ENCODE measurements around the gene FYB2. TPM values are rescaled to one million over a fixed set of nuclear protein-coding genes. Genes with fewer than 3 reads are reported as not detected.

Gene FYB2
- total RNA-seq, 1 donor from 2014 or later, result not detected

- Mint-ChIP-seq H3K4me1 (ENCODE audit: unreplicated experiment) (peaks cover 4% of the 10 kb centered on the region), H3K36me3 (ENCODE audit: unreplicated experiment) (no peaks in the 10 kb centered on the region), H3K27ac (ENCODE audit: unreplicated experiment) (no peak overlapping the region), H3K27me3 (ENCODE audit: unreplicated experiment) (peaks cover 7% of the 10 kb centered on the region), H3K4me3 (ENCODE audit: unreplicated experiment) (no peak overlapping the region), H3K9me3 (ENCODE audit: unreplicated experiment) (no peaks in the 10 kb centered on the region)
- no peak for DNase-seq (ENCODE audit: extremely low spot score, unreplicated experiment)
- TF ChIP-seq CTCF (IDR thresholded peaks at IDR 0.05), result no peak
Observed at GRCh38 chr1:56788102-56788501, 31.1 kb downstream of the FYB2 start.

- TF ChIP-seq CTCF (IDR thresholded peaks at IDR 0.05), result no peak
Observed at GRCh38 chr1:56787330-56787729, 31.9 kb downstream of the FYB2 start.

GRCh38 chr1:56782773-56783172, 36.4 kb downstream of the FYB2 start:
- H3K36me3 Mint-ChIP-seq (ENCODE audit: unreplicated experiment), result no peaks in the 10 kb centered on the region
- no peaks in the 10 kb centered on the region for H3K9me3 Mint-ChIP-seq (ENCODE audit: unreplicated experiment)
- no peak overlapping the region for H3K4me3 Mint-ChIP-seq (ENCODE audit: unreplicated experiment)
- peaks cover 12% of the 10 kb centered on the region for H3K27me3 Mint-ChIP-seq (ENCODE audit: unreplicated experiment)
- H3K4me1 Mint-ChIP-seq (ENCODE audit: unreplicated experiment), result no peaks in the 10 kb centered on the region
- DNase-seq (ENCODE audit: extremely low spot score, unreplicated experiment), result no peak
- H3K27ac Mint-ChIP-seq (ENCODE audit: unreplicated experiment), result no peak overlapping the region
- no peak for TF ChIP-seq CTCF (IDR thresholded peaks at IDR 0.05)

More at GRCh38 chr1:56787330-56787729, 31.9 kb downstream of the FYB2 start:
- no peaks in the 10 kb centered on the region for H3K36me3 Mint-ChIP-seq (ENCODE audit: unreplicated experiment)
- H3K4me1 Mint-ChIP-seq (ENCODE audit: unreplicated experiment), result peaks cover 4% of the 10 kb centered on the region
- no peak overlapping the region for H3K4me3 Mint-ChIP-seq (ENCODE audit: unreplicated experiment)
- peaks cover 8% of the 10 kb centered on the region for H3K27me3 Mint-ChIP-seq (ENCODE audit: unreplicated experiment)
- no peaks in the 10 kb centered on the region for H3K9me3 Mint-ChIP-seq (ENCODE audit: unreplicated experiment)
- H3K27ac Mint-ChIP-seq (ENCODE audit: unreplicated experiment), result no peak overlapping the region
- DNase-seq (ENCODE audit: extremely low spot score, unreplicated experiment), result no peak

GRCh38 chr1:56780826-56781225, 38.4 kb downstream of the FYB2 start:
- Mint-ChIP-seq H3K27ac (ENCODE audit: unreplicated experiment) (no peak overlapping the region), H3K4me1 (ENCODE audit: unreplicated experiment) (no peaks in the 10 kb centered on the region), H3K27me3 (ENCODE audit: unreplicated experiment) (peaks cover 10% of the 10 kb centered on the region), H3K4me3 (ENCODE audit: unreplicated experiment) (no peak overlapping the region), H3K36me3 (ENCODE audit: unreplicated experiment) (no peaks in the 10 kb centered on the region), H3K9me3 (ENCODE audit: unreplicated experiment) (no peaks in the 10 kb centered on the region)
- no peak for DNase-seq (ENCODE audit: extremely low spot score, unreplicated experiment)
- no peak for TF ChIP-seq CTCF (IDR thresholded peaks at IDR 0.05)

- peaks cover 10% of the 10 kb centered on the region for H3K27me3 Mint-ChIP-seq (ENCODE audit: unreplicated experiment)
Observed at GRCh38 chr1:56780128-56780750, 39.0 kb downstream of the FYB2 start.

More at GRCh38 chr1:56780128-56780750, 39.0 kb downstream of the FYB2 start:
- Mint-ChIP-seq H3K9me3 (ENCODE audit: unreplicated experiment) (no peaks in the 10 kb centered on the region), H3K4me1 (ENCODE audit: unreplicated experiment) (no peaks in the 10 kb centered on the region), H3K4me3 (ENCODE audit: unreplicated experiment) (no peak overlapping the region), H3K27ac (ENCODE audit: unreplicated experiment) (no peak overlapping the region), H3K36me3 (ENCODE audit: unreplicated experiment) (no peaks in the 10 kb centered on the region)
- TF ChIP-seq CTCF (IDR thresholded peaks at IDR 0.05), result no peak
- no peak for DNase-seq (ENCODE audit: extremely low spot score, unreplicated experiment)
